Testis (tissue), 3 donors: ENCODE measurements around the gene MPND. TPM values are rescaled to one million over a fixed set of nuclear protein-coding genes. Genes with fewer than 3 reads are reported as not detected.

ENCODE experiments used
- DNase-seq: peaks from one replicate; pipeline ENCODE4 v3.0.0-alpha.2; 2019
- H3K27ac ChIP-seq, 2 donors: fragments of 200-600 bp; sonication (generic); one replicate each; pipeline ENCODE4 v1.5.1; 2019
- H3K27me3 ChIP-seq: fragments of 200-600 bp; sonication (generic); one replicate; pipeline ENCODE4 v1.5.1; 2019
- H3K36me3 ChIP-seq: fragments of 200-600 bp; sonication (generic); one replicate; pipeline ENCODE4 v1.5.1; 2017; ENCODE audit warnings: low read depth; ENCODE audit errors: missing control alignments
- H3K4me1 ChIP-seq: fragments of 200-600 bp; sonication (generic); one replicate; pipeline ENCODE4 v1.5.1; 2019
- H3K4me3 ChIP-seq, 2 donors: fragments of 200-600 bp; sonication (generic); one replicate each; pipeline ENCODE4 v1.5.1; 2017 to 2019
- H3K9me3 ChIP-seq: fragments of 200-600 bp; sonication (generic); one replicate; pipeline ENCODE4 v1.5.1; 2017
- CTCF ChIP-seq, 3 experiments: fragments of 450-650 bp in 2 of 3; fragments of 200-600 bp in 1 of 3; sonication (generic) in 1 of 3; IDR thresholded peaks; one replicate each; pipeline ENCODE4 v1.5.1; 2016 to 2019; ENCODE audit warnings: antibody characterized with exemption in 3 of 3, mild to moderate bottlenecking in 2 of 3, moderate library complexity in 1 of 3
- POLR2A ChIP-seq: fragments of 450-650 bp; IDR thresholded peaks from one replicate; pipeline ENCODE4 v1.6.1; 2017; ENCODE audit warnings: antibody characterized with exemption, mild to moderate bottlenecking, moderate library complexity
- WGBS, 2 donors: methylation state at CpG; one replicate each; pipeline ENCODE4 v1.1.5; 2018; 5-methylcytosine and 5-hydroxymethylcytosine counted together
- intact Hi-C: fragments of 100-400 bp; cut with DNase I; formaldehyde crosslinking; loops from one replicate; pipeline ENCODE4 v1.15.1; 2023; ENCODE audit warnings: low total_unique reads
- polyA plus RNA-seq: library from polyadenylated mRNA; stranded (reverse); fragments of 350-450 nt; fragmentation: Illumina TruSeq; extraction: RNeasy Lipid Tissue Mini Kit (QIAGEN cat#74804); gene quantifications from one replicate; pipeline ENCODE4 v1.2.3, GENCODE V29; 2014; ENCODE audit warnings: low read depth, low replicate concordance; ENCODE audit not compliant: insufficient read depth
- total RNA-seq, 2 donors: library from RNA; depleted of rRNA; stranded (reverse); fragments of >200 nt; gene quantifications; one replicate each; pipeline ENCODE4 v1.2.3, GENCODE V29; 2016

MPND gene
- total and polyA plus RNA-seq, 3 donors from 2014 or later = 9.1 to 14.3 (median 13.3) TPM

- Histone ChIP-seq H3K27me3 (no peaks in the 10 kb centered on the region), H3K27ac (no peak overlapping the region), H3K4me3 (no peak overlapping the region), H3K9me3 (no peaks in the 10 kb centered on the region), H3K4me1 (no peaks in the 10 kb centered on the region), H3K36me3 (no peaks in the 10 kb centered on the region)
- DNase-seq = no peak
- intact Hi-C loops = no loop called here
- 77 to 80% methylated on average over 19 to 27 of the region's 27 CpGs for WGBS, 2 donors
- TF ChIP-seq CTCF (IDR thresholded peaks at IDR 0.05) (no peak), POLR2A (no peak)
These were observed 45.2 kb upstream of the MPND start for GRCh38 chr19:4297901-4298809.

- TF ChIP-seq CTCF (IDR thresholded peaks at IDR 0.05) (no peak), POLR2A (no peak)
- no peaks in the 10 kb centered on the region for H3K9me3 ChIP-seq
- no peak for DNase-seq
- H3K36me3 ChIP-seq = no peaks in the 10 kb centered on the region
- WGBS, 2 donors = 77 to 90% methylated on average over 8 of the region's 8 CpGs
- H3K4me1 ChIP-seq = no peaks in the 10 kb centered on the region
- no peaks in the 10 kb centered on the region for H3K27me3 ChIP-seq
- H3K4me3 ChIP-seq = no peak overlapping the region
- no peak overlapping the region for H3K27ac ChIP-seq
- intact Hi-C loops = no loop called here
These were observed 44.4 kb upstream of the MPND start for GRCh38 chr19:4298810-4299550.

GRCh38 chr19:4300589-4300988 lies 42.8 kb upstream of the MPND start:
- Histone ChIP-seq H3K27me3 (no peaks in the 10 kb centered on the region), H3K36me3 (no peaks in the 10 kb centered on the region), H3K4me1 (no peaks in the 10 kb centered on the region), H3K4me3 (no peak overlapping the region), H3K27ac (no peak overlapping the region), H3K9me3 (no peaks in the 10 kb centered on the region)
- 86 to 96% methylated on average over 3 of the region's 3 CpGs for WGBS, 2 donors
- no peak for DNase-seq
- intact Hi-C loops = no loop called here
- TF ChIP-seq CTCF (IDR thresholded peaks at IDR 0.05) (no peak), POLR2A (no peak)

GRCh38 chr19:4301590-4302242 lies 41.6 kb upstream of the MPND start:
- Histone ChIP-seq H3K27ac (no peak overlapping the region), H3K9me3 (no peaks in the 10 kb centered on the region), H3K4me3 (no peak overlapping the region), H3K4me1 (no peaks in the 10 kb centered on the region), H3K27me3 (no peaks in the 10 kb centered on the region), H3K36me3 (no peaks in the 10 kb centered on the region)
- TF ChIP-seq POLR2A (no peak), CTCF (IDR thresholded peaks at IDR 0.05) (no peak)
- 72 to 77% methylated on average over 13 of the region's 13 CpGs for WGBS, 2 donors
- intact Hi-C loops = no loop called here
- no peak for DNase-seq
